SK-N-DZ (cell line): ENCODE data around the gene RCAN3.
A peak's percentile ranks its signal among the peaks of the same experiment; 100 is the strongest.

Source experiments
- DNase-seq: peaks from one replicate; pipeline ENCODE4 v3.0.0-alpha.2; 2015; ENCODE audit warnings: low spot score

RCAN3 gene

DNA sequence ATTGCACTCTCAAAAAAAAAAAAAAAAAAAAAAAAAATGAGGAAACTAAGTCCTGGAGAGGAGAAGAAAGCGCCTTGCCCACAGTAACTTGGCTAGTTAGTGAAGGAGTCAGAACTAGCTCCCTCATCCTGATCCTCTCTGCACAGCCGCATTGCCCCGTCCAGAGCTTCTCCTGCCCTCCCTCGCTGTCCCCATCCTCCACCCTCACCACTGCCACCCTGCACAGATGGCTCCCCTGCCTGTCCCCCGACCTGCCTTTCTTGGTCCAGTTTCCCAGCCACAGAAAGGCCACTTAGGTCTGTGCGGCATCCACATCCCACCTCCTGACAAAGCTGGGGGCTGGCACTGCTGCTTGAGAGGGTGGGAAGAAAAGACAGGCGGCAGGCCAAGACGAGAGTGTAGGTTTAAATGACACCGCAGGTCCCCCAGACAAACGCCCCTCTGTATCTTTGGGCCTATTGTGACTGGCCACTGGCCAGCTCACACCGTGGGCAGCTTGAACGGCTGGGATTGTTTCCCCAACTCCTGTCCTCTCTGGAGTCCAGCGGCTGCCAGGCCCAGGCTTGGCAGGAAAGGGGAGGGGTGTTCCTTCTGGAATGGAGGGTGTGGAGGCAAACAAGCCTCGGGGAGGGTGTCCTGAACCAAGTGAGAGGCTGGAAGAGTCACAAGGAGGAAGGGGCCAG, 73.4 kb downstream of the RCAN3 start:
- no peak for DNase-seq

DNA sequence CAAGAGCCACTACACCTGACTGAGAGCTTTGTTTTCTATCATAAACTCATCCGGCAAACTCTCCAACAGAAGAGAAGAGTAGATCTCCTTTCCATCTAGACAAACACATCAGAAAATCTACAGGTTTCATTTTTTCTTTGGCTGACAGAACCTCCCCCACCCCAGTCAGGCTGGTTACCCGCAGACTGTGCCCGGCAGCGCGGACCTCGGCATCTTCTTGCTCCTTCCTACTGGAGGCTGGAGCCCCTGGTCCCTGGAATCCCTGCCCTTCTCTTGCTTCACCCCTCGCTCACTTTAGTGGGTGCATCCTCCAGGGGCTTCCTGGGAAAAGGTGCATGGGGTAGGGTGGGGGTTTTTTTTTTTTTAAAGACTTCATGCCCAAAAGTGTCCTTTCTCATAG, 76.2 kb downstream of the RCAN3 start:
- no peak for DNase-seq

DNA sequence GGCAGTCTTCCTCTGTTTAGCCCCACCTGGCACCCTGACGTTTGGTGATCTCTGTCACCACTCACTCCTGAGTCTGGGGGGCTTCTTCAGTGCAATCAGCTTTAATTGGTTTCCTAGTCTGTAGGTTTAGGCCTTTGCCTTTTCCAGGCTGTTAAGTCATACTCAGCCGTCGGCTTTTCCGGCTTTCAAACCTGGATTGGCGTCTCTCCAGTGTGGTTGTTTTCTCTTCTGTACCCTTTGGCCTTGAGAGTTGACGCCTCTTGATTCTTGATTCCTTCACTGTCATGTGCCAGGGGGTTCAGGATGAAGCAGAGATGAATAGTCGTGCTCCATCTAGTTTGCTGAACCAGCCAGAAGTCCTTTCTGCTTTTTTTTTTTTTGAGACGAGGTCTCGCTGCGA, 78.1 kb downstream of the RCAN3 start:
- DNase-seq: no peak

DNA sequence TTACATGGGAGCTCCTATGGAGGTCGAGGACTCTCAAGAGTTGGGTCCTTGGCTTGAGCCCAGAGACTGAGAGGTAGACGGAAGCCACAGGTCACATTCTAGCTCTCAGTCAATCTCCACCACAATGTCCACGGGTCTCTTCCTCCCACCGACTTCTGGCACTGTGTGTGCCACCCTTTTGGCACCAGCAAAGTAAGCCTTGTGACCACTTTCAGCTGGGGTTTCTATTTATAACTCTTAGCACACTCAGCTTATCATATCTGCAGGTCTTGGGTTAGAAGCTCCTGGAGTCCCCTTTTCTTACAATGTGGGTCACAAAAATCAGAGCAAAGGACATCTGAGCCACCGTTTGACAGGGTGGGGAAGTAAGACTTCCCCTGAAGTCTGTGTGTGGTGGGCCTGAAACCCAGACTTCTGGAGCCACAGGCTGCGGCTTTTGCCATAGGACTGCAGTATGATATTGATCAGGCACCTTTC, 81.6 kb downstream of the RCAN3 start:
- no peak for DNase-seq

DNA sequence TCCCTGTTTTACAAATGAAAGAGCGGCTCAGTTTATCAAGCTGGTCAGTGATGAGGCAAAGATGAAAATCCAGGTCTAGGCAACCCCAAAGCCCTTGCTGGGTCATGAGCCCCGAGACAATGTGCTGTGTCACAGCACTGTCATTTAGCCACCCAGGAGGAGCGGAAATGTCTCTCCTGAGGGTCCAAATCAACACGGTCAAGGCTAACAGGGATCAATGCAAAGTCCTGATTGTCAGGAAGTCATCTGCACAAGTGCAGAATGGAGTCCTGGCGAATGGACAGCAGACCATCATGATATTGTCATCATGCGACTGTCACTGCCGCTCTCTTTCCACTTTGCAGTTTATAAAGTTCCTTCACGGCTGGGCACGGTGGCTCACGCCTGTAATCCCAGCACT, 83.5 kb downstream of the RCAN3 start:
- no peak for DNase-seq

DNA sequence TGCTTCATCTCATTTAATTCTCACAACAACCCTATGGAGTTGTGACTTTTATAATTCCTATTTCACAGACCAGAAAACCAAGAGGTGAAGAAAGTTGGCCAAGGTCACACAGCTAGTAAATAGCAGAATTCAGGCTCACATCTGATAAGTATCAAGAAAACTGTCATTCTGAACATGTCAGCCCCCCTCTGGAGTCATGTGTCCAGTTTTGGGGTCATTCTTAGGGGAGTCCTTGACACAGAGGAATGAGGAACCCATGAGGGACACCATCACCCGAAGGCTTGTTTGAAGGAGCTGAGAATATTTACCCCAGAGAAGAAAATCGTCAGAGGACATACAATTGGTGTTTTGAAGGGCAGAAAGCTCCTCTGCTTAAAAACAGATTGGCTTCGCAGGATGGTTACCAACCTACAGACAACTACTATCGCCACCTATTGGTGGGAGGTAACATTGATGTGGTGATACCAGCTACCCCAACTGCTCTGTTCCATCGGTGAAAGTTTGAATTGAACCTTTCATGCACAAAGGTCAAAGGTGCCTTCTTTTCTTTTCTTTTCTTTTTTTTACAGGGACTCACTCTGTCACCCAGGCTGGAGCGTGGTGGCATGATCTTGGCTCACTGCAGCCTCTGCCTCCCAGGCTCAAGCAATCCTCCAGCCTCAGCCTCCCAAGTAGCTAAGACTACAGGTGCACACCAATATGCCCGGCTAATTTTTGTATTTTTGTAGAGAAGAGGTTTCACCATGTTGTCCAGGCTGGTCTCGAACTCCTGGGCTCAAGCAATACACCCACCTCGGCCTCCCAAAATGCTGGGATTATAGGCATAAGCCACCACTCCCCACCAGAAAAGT, 84.6 kb downstream of the RCAN3 start:
- peak; percentile 20 for DNase-seq

DNA sequence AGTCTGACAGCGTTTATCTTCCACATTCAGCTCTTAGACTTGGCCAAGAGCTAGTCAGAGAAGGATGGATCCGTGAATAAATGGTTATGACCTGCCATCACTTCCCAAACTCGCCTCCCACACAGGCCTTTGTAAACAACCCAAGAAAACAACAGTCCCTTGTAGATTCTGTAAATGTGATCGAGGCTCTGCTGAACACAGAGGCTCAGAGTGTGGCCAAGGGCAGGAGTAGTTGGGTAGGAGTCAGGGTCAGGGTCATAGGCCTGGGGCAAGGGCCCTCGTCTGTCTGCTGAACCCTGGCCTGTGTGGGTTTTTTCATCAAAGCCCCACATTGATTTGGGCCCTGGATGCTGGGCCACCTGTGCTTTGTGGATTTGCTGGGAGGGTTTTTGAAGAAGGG, 85.9 kb downstream of the RCAN3 start:
- no peak for DNase-seq

DNA sequence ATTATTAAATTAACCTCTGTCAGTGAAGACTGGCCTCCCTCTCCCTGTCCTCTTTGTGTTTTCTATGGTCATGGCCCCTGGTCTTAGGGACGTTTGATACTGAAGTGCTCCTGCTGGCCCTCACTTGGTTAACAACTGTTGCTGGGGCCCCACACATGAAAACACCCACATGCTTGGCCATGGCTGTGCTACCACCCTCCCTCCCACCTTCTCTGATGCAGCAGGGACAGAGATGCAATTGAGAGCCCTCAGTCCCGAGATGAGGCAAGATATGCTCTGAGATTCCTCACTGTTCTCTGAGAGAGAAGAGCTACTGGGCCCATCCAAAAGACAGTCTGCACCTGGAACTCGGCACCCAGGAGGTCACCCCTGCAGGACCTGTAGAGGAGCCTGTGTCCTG, 86.6 kb downstream of the RCAN3 start:
- DNase-seq: no peak
